ENCODE results near the gene CABYR. TPM values are rescaled to one million over a fixed set of nuclear protein-coding genes. Genes with fewer than 3 reads are reported as not detected.

Gene CABYR
- total and polyA plus RNA-seq, 8 donors, result 0.73 to 9.4 (median 2.6) TPM; not detected in 3

DNA sequence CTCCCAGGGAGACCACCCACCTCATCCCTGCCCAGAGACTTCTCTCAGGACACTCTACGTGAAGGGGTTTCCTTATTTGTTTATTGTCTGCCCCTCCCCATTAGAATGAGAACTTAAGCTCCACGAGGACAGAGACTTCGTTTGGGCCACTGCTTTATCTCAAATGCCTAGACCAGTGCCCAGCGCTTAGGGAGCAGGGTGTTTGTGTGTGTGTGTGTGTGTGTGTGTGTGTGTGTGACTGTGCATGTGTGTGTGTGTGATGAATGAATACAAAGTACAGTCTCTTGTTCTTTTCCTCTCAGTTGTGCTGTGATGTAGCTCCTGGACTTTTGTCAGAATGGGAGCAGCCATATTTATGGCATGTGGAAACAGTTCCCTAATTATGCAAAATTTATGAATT is 34.4 kb upstream of the CABYR start:
- WGBS, 5 donors, result 75 to 86% (median 78%) methylated on average over 4 of the region's 4 CpGs
- no peak for TF ChIP-seq POLR2AphosphoS5 (IDR thresholded peaks at IDR 0.05)
- no peak for TF ChIP-seq POLR2A (IDR thresholded peaks at IDR 0.05)
- no peak for TF ChIP-seq CTCF (IDR thresholded peaks at IDR 0.05)
- TF ChIP-seq EP300 (IDR thresholded peaks at IDR 0.05), result no peak
- H3K9me3 ChIP-seq, result no peaks in the 10 kb centered on the region
- H3K27ac ChIP-seq, result no peak overlapping the region
- H3K36me3 ChIP-seq, result peaks cover 0 to 12% (median 11%) of the 10 kb centered on the region in 4 donors
- H3K4me1 ChIP-seq, result no peaks in the 10 kb centered on the region
- H3K4me3 ChIP-seq, result no peak overlapping the region
- intact Hi-C loops (cut with DNase I; ENCODE audit: low total_unique reads), result no loop called here
- no peak for DNase-seq
- H3K27me3 ChIP-seq, result no peaks in the 10 kb centered on the region

GRCh38 chr18:24108641-24109040 is 30.2 kb upstream of the CABYR start:
- intact Hi-C loops (cut with DNase I; ENCODE audit: low total_unique reads), result no loop called here
- H3K27me3 ChIP-seq, result no peaks in the 10 kb centered on the region
- no peaks in the 10 kb centered on the region for H3K9me3 ChIP-seq
- peaks cover 0 to 9% (median 0%) of the 10 kb centered on the region in 4 donors for H3K4me1 ChIP-seq
- 38 to 84% (median 64%) methylated on average over 1 of the region's 1 CpG for WGBS, 5 donors
- peaks cover 0 to 6% (median 3%) of the 10 kb centered on the region in 4 donors for H3K36me3 ChIP-seq
- no peak for DNase-seq
- H3K27ac ChIP-seq, result no peak overlapping the region
- TF ChIP-seq EP300 (IDR thresholded peaks at IDR 0.05) (no peak), CTCF (IDR thresholded peaks at IDR 0.05) (no peak), POLR2A (IDR thresholded peaks at IDR 0.05) (no peak), POLR2AphosphoS5 (IDR thresholded peaks at IDR 0.05) (no peak)
- H3K4me3 ChIP-seq, result no peak overlapping the region

DNA sequence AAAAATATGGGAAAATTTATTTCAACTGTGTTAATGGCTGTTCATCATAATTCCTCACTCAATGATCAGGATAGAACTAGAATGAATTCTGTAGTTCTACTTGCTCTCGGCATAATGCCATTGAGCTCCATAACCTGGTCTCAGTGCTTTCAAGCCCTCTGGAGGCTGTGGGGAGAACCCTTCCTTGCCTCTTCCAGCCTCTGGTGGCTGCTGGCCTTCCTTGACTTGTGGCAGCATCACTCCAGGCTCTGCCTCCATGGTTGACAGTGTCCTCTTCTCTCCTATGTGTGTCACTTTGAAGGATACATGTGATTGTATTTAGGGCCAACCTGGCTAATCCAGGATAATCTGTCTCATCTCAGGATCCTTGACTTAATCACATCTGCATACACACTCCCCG is 26.9 kb upstream of the CABYR start:
- Histone ChIP-seq H3K27ac (no peak overlapping the region), H3K9me3 (no peaks in the 10 kb centered on the region), H3K4me3 (no peak overlapping the region), H3K36me3 (peaks cover 0 to 19% (median 13%) of the 10 kb centered on the region in 4 donors), H3K4me1 (peaks cover 0 to 21% (median 2%) of the 10 kb centered on the region in 4 donors), H3K27me3 (no peaks in the 10 kb centered on the region)
- intact Hi-C loops (cut with DNase I; ENCODE audit: low total_unique reads), result loop anchor here (10.0 kb wide), 1 partner anchor 177 kb away; no protein-coding TSS in a partner anchor
- no peak for TF ChIP-seq EP300 (IDR thresholded peaks at IDR 0.05)
- TF ChIP-seq CTCF (IDR thresholded peaks at IDR 0.05), result no peak
- TF ChIP-seq POLR2AphosphoS5 (IDR thresholded peaks at IDR 0.05), result no peak
- no peak for TF ChIP-seq POLR2A (IDR thresholded peaks at IDR 0.05)
- DNase-seq, result no peak
- 93 to 100% (median 96%) methylated on average over 2 of the region's 2 CpGs for WGBS, 5 donors

DNA sequence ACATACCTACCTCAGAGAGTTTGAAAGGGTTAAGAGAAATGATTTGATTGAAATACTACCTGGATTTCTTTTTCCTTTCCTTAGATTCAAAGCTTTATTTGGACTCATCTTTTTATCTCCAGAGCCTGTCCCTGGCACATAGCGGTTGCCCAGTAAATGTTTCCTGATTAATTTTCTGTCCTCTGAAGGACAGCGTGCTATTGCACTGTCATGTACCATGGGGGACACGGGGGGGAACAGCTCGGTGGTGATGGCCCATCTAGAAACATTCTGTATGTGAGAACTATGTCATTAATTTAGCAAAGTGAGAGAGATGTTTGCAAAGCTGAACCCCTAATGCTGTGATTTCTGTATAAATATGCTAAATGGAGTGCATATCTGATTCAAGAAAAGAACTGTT is 26.4 kb upstream of the CABYR start:
- no peaks in the 10 kb centered on the region for H3K27me3 ChIP-seq
- H3K27ac ChIP-seq, result no peak overlapping the region
- no peak for DNase-seq
- TF ChIP-seq EP300 (IDR thresholded peaks at IDR 0.05) (no peak), POLR2AphosphoS5 (IDR thresholded peaks at IDR 0.05) (no peak), CTCF (IDR thresholded peaks at IDR 0.05) (no peak), POLR2A (IDR thresholded peaks at IDR 0.05) (no peak)
- 91 to 95% (median 92%) methylated on average over 4 of the region's 4 CpGs for WGBS, 5 donors
- H3K4me1 ChIP-seq, result peaks cover 0 to 21% (median 2%) of the 10 kb centered on the region in 4 donors
- peaks cover 0 to 19% (median 17%) of the 10 kb centered on the region in 4 donors for H3K36me3 ChIP-seq
- intact Hi-C loops (cut with DNase I; ENCODE audit: low total_unique reads), result loop anchor here (10.0 kb wide), 1 partner anchor 178 kb away; no protein-coding TSS in a partner anchor
- H3K4me3 ChIP-seq, result no peak overlapping the region
- H3K9me3 ChIP-seq, result no peaks in the 10 kb centered on the region

All from stomach (tissue), 9 donors.